Hippocampal formation (tissue), 2 donors: Measurements from ENCODE around the gene EDC4.
"Not testable (repeated sequence)": the region's sequence is repeated elsewhere in the genome, so short reads cannot be mapped to it uniquely, and the experiment has no call there.

Source experiments
- DNase-seq, 2 donors: peaks; one replicate each; lab custom pipeline; 2025; lab: John Stamatoyannopoulos, UW

The EDC4 gene

DNA sequence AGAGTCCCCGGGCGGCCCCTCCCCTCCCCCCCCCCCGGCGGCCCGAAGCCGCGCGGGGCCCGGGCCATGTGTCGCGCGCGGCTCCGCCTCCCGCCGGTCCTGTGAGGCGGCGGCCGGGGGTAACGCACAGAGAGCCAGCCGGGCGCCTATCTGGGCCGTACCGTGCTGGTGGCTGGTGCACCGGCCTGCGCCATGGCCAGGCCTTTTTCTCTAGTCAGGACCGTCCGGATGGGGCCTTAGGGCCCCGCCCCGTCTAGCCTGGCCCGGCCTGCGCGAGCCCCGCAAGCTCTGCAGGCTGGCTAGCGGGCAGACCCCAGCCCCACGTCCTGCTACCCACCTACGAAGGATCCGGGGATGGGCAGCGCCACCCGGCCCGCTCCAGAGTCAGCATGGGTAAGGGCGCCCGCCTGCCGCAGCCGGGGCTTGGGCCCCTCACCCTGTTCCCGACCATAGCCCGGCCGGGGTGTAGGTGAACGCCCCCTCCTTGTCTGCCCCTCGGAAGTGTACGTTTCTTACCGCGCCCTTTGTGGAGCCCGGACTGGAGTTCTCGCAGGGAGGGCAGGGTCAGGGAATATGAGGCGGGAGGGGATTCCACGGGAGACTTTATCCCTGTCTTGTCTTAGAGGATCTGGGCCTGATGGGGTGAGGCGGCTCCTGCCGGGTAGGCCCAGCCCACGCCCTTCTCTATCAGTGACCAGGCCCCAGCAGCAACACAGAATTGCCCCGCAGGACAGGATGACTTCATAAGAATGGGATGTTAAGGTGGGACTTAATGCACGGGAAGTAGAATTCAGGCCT lies 25.6 kb upstream of the EDC4 start, which contains the start of gene CENPT:
CENPT (minus strand) TSS at position 630 of the 798 bp plus-strand sequence. CDS start 13,834 bp downstream, outside the sequence.
- no peak for DNase-seq

DNA sequence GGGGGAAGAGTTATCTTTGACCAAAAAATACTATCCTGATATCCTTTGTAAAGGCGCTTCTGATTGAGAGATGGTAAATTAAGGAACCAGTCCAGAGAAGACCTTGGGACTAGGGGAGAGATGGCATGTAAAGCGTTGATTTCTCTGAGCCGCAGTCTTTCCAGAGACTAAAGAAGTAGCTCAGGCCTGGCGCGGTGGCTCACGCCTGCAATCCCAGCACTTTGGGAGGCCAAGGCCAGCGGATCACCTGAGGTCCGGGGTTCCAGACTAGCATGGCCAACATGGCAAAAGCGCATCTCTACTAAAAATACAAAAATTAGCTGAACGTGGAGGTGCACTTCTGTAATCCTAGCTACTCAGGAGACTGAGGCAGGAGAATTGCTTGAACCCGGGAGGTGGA lies 24.7 kb upstream of the EDC4 start:
- DNase-seq: no peak

DNA sequence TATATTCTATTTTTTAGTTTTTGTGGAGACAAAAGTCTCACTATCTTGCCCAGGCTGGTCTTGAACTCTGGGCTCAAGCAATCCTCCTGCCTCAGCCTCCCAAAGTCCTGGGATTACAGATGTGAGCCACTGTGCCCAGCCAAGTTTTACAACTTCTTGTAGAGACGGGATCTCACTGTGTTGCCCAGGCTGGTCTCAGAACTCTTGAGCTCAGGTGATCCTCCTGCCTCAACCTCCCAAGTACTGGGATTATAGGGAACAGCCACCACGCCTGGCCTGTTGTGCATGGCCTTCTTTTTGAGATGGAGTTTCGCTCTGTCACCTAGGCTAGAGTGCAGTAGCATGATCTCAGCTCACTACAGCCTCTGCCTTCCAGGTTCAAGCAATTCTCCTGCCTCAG lies 19.2 kb upstream of the EDC4 start:
- DNase-seq: no peak

DNA sequence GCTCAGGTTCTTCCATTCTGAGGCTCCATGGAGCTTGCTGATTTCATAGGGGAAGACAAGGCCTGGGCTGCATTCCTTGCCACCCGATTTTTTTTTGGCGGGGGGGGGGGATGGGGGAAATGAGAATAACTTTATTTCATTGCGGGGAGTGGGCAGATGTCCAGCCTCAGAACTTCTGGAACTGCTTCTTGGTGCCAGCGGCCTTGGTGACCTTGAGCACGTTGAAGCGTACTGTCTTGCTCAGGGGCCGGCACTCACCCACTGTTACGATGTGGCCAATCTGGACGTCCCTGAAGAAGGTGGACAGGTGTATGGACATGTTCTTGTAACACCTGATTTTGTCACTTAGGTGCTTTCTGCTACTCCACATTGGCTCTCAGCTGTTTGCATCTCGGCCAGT lies 17.1 kb upstream of the EDC4 start:
- DNase-seq: no peak

DNA sequence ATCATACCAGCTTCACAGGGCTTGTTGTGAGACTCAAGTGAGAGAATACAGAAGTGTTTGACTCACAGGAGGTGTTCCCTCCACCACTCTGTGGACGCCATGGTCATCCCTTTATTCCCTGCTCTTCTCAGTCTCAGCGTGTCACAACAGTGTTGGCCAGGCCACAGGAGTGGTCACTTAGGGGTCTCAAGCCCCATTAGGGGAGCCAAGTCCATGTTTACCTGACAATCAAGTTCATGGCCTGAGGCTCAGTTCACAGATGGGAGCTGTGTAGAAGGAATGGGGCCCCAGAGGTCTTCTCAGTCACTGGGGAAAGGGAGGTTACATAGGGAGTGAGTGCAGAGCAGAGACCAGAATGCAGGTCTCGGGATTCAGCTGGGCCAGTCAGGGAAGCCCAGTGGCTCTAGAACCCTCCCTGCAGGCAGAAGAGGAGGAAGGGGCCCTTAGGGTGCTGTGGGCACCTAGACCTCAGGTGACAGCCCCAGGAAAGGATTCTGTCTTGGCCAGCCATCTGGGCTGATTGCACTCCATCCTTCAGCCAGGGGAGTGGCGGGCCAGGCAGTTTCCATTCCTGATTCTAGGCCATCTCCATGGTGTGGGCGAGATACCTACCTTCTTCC lies 15.8 kb upstream of the EDC4 start:
- DNase-seq: no peak

DNA sequence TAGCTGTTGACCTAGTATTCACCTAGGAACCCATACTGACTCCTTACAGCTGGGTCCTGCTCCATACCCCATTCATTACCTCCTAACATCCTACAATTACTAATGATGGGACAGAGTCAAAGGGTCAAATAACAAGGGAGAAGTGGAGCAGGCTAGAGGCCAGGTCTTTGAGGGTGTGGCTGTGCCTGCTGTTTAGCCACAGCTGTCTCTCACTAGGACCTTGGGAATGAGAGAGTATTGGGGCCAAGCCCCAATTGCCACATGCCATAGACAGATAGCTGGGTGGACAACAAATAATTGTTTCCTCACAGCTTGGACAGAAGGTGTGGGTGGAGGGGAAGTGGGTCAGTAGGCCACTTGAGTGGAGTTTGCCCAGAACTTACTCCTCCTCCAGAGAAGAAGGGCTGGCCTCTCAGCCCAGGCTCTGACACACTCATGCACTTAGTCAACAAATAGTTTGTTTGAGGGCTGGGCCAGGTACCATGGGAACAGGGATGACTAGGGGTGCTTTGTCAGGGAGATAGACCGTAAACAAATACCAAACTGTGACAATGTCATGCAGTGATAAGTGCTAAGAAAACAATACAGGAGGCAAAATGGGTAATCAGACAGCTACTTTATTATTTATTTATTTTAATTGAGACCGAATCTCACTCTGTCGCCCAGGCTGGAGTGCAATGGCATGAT lies 15.2 kb upstream of the EDC4 start:
- DNase-seq: no peak

DNA sequence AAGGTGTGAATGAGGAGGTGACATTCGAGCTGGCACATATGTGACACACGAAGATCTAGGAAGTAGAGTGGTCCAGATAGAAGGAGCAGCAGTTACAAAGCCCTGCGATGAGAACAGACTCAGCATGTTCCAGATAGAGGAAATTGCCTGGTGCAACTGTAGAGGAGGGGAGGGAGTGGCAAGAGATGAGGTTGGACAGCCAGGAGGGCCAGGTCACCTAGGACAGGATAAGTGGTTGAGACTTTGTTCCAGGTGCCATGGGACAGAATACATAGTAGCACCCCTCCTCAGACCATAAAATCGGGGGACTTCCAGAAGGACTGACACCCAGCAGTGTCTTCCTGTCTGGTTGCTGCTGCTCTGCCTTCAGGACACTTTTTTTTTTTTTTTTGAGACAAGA lies 14.4 kb upstream of the EDC4 start:
- no peak for DNase-seq

DNA sequence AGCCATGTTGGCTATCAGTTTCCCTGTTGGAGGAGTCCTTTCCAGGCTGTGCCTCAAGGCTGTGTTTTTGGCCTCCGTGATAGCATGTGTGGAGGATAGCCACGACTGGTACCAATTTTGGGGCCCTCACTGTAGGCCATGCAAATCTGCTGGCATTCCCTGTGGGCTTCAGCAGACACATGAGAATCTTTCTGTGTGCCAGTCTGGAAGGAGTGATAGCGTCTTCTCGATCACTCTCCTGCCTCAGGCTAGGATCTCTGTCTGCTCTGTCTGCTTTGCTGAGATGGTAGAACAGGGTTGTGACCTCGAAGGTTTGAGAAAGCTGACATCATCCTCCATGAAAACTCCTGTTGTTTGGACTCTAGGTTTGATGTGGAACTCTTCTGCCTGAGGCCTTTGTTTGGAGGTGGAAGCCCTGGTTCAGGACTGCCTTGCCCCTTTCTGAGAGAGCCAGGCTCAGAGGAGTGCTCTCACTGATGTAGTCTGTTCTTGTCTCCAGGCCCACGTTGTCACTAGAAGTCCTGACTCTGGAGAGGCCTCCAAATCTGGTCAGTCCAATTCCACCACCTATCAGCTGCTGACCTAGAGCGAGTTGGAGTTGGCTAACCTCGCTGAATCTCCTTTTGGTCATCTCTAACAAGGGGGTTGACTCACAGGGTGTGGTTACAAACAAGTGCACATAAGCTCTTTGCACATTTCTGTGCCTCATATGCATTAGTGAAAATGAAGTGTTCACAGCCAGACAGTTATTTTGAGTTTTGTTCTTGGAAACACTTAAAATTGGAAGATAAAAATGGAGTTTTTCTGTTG lies 12.1 kb upstream of the EDC4 start:
- DNase-seq: no peak

DNA sequence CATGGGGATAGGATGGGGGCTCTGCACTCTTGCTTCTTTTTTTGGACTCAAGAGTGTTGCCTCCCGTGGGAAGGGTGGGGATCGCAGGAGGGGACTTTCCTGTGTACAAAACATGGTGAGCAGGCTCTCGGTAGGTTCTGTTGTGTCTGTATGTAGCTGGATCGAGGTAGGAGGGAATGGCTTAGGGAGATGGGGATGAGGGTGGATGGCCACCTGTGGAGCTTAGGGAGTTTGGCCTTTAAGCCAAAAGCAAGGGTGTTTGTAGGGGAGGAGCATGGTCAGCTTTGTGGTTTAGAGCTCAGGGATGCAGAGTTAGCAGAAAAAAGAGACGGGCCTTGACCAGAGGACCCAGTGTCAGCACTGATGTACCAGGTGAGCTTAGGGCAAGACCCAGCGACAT lies 11.0 kb upstream of the EDC4 start:
- no peak for DNase-seq

DNA sequence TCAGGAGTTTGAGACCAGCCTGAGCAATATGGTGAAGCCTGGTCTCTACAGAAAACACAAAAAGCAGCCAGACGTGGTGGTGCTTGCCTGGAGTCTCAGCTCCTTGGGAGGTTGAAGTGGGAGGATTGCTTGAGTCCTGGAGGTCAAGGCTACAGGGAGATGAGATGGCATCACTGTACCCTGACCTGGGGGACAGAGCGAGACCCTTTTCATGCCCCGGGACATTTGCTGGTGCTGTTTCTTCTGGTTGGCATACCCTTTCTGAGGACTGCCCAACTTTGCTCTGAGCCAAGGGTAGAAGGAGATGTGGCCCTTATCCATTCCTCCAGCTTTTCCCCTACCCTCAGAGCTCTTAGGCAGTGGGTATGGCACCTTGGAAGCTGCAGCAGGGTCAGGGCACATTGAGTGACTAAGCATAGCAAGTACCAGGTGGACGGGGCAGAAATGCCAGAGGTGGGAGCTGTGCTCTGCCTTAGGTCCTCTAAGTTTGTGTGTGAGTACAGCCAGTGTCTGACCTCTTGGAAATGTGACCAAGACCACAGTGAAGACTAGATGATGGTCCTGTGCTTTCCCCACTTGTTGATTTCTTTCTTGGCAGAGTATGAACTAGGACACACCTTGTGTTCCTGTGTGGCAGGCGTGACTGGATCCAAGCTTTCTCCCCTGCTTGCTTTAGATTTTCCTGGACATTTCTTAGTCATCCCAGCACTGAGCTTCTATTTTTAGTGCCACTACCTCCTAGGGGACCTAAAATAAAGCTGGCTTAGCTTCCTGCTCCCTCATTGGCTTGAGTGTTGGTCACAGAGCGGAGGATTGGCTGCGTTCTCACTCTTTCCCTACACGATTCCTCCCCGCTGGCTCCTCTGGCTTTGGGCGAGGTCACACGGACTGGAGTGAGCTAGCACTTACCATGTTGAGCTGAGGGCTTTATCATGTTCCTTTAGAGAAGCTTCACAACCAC lies 9.9 kb upstream of the EDC4 start:
- no peak for DNase-seq

DNA sequence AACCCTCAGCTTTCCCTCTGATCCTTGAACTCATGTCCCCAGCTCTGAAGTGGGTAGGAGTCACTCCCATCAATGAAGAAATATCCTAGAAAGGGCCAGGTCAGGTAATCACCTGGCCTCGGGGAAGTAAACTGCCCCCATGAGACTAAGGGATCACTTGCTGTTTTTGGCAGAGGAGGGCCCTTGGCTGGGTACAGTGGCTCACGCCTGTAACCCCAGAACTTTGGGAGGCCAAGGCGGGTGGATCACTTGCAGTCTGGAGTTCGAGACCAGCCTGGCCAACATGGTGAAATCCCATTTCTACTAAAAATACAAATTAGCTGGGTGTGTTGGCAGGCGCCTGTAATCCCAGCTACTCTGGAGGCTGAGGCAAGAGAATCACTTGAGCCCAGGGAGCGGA lies 8.8 kb upstream of the EDC4 start:
- DNase-seq: not testable (repeated sequence)

DNA sequence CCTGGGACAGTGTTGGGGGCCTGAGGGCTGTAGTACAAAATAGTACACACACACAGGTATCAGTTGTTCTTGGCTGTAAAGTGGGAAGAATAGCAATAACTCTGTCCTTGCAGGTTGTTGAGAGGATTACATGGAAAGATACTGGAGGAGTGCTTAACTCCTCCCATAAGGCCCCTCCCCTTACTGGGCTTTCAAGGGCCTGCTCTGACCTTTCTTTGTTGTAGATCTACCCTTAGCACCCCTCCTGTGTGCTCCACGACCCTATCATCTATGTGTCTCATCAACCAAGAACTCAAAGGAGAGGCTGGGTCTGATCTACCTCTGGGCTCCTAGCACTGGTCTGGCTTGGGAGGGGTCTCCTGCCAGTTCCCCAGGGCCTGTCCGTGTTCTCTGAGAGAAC lies 8.3 kb upstream of the EDC4 start:
- no peak for DNase-seq

DNA sequence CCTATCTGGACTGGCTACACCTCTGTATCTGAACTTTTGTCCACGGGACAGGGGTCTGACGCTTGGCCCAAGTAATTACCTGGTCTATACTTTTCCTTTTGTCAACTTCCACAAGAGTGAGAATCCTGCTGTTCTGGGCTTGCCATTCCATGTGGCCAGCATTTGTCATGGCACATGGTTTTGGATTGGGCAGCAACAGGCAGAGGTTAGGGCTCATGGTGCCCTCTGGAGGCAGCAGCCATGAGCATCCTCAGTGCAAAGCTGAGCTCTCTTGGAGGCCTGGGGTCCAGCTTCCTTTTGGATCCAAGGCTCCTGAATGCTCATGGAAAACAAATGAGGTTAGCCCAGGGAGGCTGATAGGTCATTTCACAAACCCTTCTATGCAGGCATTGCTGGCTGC lies 7.5 kb upstream of the EDC4 start:
- no peak for DNase-seq

DNA sequence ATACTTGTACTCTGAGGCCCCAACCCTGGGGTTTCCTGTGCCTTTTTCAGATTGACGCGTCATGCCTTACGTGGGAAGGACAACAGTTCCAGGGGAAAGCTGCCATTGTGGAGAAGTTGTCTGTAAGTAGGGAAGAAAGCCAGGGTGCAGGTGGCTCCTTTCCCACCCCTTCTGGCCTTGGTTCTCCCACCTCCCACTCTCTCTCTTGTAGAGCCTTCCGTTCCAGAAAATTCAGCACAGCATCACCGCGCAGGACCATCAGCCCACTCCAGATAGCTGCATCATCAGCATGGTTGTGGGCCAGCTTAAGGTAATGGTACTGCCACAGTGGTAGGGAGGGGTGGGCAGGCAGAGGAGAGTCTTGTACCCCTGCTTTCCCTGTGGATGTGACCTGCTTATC lies 4.6 kb upstream of the EDC4 start:
- DNase-seq: no peak

DNA sequence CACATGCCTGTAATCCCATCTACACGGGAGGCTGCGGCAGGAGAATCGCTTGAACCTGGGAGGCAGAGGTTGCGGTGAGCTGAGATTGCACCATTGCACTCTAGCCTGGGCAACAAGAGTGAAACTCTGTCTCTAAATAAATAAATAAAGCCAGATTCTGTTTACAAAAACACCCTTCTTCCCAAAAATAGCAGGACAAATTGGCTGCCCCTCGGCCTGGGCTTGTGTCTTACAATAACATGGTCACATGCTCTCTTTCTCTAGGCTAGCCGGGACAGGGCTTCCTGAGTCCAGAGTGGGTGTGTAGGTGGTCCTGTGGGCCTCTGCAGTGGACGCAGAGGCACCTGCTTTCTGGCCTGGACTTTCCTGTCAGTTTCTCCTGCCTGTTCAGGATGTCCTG lies 3.2 kb upstream of the EDC4 start:
- DNase-seq: no peak

DNA sequence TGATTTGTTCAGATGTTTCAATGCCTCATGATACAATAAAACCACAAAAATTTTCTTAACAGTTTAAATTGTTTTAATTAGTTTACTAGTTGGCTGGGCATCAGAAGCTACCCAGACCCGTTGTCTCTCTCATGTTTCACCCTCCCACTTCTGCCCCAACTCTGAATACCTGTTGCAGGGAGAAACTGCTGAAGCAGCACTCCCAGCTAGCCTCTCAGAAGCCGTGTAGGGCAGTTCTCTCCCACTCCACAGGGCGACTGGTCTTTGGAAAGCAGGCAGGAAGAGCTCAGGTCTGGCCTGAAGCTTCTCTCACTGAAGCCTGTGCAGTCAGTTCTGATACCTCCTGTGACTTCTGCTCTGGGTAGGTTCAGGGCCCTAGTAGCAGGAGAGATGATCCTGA lies 1.6 kb upstream of the EDC4 start:
- DNase-seq: no peak

DNA sequence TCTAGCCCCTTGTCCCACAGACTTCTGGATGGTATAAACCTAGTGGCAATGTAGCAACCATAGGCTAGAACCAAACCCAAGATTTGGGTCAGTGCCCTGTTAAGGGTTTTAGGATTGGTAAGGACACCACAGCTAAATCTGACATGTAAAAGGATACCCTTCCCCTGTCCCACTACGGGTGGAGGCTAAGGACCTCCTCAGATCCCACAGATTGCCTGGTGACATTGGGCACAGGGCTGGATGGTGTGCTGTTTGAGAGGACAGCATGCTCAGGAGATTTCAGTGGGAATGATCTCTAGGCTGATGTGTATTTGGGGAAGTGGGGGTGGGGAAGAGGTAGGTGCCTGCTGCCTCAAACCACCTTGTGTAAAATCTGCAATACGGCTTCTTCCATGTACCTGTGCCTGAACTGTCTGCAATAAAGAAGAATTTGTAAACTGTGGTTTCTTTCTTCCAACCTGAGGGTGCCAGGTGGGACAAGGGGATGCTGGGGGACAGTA lies 671 bp upstream of the EDC4 start:
- DNase-seq: no peak

DNA sequence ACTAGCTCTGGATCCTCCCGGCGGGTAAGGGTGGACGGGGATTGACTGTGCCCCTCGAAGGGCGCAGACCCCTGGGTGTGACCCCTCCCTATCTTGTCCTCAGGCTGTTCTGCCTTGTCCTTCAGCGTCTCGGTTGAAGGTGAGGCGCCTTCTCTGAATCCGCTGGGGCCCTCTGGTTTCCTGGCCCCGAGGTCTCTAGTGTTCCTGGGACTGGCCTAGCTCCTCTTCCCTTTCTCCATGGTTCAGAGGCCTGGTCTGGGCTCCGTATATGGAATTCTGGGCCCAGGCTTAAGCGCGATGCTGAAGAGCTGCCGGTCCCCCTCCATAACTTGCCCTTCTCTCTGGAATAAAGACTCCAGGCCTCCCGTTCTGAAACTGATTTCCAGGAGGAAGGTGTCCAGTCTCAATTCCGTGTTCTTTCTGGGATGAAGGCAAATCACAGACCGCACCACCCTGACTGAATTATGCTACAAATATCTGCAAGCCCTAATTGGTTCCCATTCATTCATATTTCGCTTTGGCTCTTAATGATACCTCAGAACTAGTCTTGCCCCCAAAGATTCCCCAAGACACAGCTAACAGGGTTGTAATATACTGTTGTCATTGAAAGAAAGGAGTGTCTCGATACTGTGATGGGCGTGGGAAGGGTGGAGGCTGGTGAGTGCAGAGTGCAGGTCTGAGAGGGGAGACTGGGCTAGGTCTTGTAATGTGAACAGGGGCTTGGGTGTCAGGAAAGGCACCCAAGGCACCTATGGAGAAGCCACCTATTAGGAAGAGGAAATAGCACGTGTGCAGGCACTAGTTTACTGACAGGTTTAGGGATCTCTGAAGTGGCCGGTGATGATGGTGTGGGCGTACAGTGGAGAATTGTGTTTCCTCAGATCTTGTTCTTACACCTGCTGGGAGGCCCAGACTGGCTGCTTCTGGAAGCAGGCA lies 851 bp downstream of the EDC4 start:
- no peak for DNase-seq

DNA sequence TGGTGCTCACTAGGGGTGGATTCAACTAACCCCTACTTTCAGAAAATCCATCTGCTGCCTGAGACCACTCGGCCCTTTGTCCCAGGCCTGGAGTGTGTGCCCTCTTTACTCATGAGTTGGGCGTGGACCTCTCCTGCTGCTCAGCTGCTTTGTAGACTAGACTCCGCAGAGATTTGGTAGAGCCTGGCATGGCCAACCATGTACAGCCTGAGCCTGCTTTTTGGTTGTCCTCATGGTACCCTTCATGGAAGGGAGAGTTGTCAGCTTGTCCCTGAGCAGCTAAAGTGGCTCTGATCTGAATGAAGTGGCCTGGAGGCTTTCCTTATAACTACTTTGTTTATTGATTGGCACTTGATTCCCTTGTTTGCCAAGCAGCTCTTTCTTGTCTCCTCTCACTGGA lies 1.5 kb downstream of the EDC4 start:
- no peak for DNase-seq

DNA sequence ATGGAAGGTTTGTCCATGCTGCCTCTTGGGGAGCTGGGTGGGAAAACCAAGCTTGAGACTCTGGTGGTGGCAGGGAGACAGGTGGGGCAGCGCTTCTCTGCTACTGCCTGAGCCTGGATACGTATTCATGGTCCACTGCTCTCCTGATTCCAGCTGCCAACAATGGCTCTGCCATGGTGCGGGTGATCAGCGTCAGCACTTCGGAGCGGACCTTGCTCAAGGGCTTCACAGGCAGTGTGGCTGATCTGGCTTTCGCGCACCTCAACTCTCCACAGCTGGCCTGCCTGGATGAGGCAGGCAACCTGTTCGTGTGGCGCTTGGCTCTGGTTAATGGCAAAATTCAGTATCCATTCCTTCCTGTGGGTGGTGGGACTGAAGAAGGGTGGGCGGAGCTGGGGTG lies 4.2 kb downstream of the EDC4 start:
- DNase-seq: no peak
